Suppressor macrophage (primary cell): ENCODE results near the gene SLC22A13.
"Not testable (repeated sequence)": the region's sequence is repeated elsewhere in the genome, so short reads cannot be mapped to it uniquely, and the experiment has no call there.

Experiments used
- DNase-seq, 4 experiments: peaks; one replicate each; pipeline ENCODE4 v3.0.0-alpha.2; 2020 to 2022
- total RNA-seq, 17 experiments: gene quantifications; one replicate each; lab custom pipeline; 2026; ENCODE audit warnings: mixed read lengths in 6 of 17, inconsistent platforms in 3 of 17; lab: John Stamatoyannopoulos, UW

SLC22A13 gene
- 0 to 1.5 (median 0.07) reads per million in 17 experiments for total RNA-seq

DNA sequence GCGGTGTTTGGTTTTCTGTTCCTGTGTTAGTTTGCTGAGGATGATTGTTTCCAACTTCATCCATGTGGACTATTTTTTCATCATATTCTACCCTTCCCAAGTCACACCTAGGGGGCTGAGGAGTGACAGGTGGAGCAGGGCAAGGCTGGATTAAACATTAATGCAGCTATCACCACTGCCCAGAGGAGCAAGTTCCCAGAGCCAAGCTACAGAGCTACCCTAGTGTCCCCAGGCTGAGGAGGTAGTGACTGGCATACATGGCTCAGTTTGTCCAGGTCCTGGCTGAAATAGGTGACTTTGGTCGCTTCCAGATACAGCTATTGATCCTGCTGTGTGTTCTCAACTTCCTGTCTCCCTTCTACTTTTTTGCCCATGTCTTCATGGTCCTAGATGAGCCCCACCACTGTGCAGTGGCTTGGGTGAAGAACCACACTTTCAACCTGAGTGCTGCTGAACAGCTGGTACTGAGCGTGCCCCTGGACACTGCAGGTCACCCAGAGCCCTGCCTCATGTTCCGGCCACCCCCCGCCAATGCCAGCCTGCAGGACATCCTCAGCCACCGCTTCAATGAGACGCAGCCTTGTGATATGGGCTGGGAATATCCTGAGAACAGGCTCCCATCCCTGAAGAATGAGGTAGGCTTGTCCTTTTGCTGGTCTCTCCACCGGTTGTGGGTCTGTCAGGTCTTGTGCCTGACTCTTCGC is at the start of gene SLC22A13:
Gene SLC22A13 (plus strand): TSS at position 209 of the 704 bp plus-strand sequence. CDS start 49 bp downstream, at position 258.
- DNase-seq, result no peak

GRCh38 chr3:38219609-38220197 is 45.9 kb upstream of the SLC22A13 start:
- no peak for DNase-seq

- no peak for DNase-seq
Measured at GRCh38 chr3:38221005-38221404, 44.6 kb upstream of the SLC22A13 start.

GRCh38 chr3:38222032-38222634 is 43.5 kb upstream of the SLC22A13 start:
- DNase-seq, result no peak

DNA sequence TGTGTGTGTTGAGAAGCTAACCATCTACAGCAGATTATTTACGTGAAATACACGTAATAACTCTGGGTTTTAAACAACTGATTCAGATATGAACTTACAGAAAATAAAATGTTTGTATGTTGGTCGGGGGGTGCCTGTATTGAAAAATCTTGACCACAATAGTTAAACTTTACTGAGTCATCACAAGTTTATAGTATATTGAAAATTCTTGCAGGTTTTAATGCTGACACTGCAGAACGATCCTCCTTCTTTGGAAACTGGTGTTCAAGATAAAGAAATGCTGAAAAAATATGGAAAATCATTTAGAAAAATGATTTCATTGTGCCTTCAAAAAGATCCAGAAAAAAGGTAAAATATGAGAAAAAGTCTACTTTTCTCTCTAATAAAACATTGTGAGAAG is 41.3 kb upstream of the SLC22A13 start:
- DNase-seq, result no peak

DNA sequence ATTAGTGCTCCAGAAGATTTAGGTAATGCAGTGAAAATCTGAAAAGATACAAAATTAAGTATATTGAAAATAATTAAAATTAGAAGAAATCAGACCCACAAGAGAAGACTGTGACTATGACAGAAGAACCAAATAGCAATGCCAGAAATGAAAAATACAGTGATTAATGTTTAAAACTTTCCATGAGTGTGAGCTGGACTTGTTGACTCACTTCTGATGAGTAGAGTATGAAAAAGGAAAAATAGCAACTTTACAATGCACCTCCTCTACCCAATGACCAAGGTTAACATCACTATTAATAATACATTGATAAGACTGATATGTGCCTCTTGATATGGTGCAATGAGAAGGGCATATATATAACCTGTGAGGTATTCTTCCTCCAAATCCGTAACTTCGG is 39.3 kb upstream of the SLC22A13 start:
- no peak for DNase-seq

- DNase-seq, result peak in 3 of 4 experiments; percentile 4 to 42 (median 25)
Measured at GRCh38 chr3:38227989-38228388, 37.6 kb upstream of the SLC22A13 start.

GRCh38 chr3:38229036-38229435 is 36.6 kb upstream of the SLC22A13 start:
- peak in 3 of 4 experiments; percentile 12 to 44 (median 34) for DNase-seq

- DNase-seq, result no peak
Measured at GRCh38 chr3:38232701-38233100, 32.9 kb upstream of the SLC22A13 start.

- DNase-seq, result no peak
Measured at GRCh38 chr3:38235466-38235865, 30.1 kb upstream of the SLC22A13 start.

DNA sequence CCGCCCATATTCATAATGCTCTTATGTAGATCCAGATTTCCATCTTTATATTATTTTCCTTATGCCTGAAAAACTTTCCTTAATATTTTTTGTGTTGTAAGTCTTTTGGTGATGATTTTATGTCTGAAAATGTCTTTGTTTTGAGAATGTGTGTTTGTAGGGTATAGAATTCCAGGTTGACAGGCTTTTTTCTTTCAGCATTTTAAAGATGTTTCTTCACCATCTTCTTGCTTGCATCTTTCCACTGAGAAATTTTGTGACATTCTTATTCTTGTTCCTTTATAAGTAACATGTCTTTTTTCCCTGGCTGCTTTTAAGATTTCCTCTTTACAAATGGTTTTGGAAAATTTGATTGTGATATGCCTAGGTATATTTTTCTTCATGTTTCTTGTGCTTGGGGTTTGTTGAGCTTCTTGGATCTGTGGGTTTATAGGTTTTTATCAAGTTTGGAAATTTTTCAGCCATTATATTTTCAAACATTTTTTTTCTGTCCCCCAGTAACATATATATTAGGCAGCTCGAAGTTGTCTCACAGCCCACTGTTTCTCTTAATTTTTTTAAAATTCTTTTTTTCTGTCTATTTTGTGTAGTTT is 27.1 kb upstream of the SLC22A13 start:
- no peak for DNase-seq

DNA sequence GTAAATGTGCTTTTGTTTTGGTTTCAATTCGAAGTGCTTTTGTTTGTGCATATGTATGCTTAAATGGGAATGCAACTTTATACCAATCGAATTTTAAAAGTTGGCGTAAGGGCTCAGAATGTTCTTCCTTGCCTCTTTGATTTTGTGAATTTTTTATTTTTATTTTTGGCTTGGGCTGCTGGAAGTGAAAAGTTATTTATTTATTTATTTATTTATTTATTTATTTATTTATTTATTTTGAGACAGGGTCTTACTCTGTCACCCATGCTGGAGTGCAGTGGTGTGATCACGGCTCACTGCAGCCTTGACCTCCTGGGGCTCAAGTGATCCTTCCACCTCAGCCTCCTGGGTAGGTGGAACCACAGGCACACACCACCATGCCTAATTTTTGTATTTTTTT is 22.8 kb upstream of the SLC22A13 start:
- DNase-seq, result not testable (repeated sequence)

GRCh38 chr3:38245930-38246329 is 19.7 kb upstream of the SLC22A13 start:
- no peak for DNase-seq

DNA sequence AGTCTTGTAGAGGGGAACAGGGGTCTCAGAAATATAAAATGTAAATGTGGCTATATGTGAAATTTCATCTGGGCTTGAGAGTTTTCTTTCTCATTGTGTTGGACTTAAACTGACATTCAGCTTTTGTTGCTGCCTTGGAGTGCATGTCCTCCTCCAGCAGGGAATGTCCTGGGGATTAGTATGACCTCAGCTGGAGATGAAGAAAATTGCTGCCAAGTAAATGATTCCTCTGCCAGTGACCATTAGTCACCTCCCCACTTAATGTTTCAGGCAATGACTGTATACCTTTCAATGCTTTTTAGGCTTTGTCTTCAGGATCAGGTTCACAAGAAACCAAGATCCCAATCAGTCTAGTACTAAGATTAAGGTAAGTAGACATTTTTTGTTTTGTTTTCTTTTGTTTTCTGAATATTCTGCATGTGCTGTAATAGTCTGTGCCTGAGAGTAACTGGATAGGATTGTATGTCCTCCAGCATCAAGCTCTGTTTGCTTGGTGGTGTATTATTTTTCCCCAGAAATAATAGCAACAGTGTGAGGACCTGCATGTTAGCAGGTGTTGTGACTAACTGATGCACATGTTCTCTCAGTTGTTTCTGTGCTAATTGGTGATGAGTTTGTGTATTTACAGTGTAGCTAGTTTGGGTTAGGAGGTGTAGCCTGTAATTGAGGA is 18.1 kb upstream of the SLC22A13 start:
- DNase-seq, result peak in 3 of 4 experiments; percentile 9 to 33 (median 30)

DNA sequence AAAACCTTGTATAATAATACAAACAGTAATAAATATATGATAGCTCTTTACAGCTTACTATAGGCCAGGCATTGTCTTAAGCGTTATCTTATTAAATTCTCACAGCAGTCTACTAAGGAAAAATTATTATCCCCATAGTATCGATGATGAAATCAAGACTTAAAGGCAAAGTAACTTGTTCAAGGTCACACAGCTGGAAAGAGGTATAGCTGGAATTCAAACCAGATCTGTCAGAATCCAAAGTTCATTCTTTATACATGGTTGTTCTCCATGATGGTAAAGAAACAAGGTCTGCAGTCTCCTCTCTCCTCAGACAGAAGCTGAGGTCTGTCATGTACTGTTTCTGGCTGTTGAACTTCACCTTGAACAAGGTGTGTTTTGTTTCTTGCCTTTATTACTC is 15.4 kb upstream of the SLC22A13 start:
- no peak for DNase-seq

DNA sequence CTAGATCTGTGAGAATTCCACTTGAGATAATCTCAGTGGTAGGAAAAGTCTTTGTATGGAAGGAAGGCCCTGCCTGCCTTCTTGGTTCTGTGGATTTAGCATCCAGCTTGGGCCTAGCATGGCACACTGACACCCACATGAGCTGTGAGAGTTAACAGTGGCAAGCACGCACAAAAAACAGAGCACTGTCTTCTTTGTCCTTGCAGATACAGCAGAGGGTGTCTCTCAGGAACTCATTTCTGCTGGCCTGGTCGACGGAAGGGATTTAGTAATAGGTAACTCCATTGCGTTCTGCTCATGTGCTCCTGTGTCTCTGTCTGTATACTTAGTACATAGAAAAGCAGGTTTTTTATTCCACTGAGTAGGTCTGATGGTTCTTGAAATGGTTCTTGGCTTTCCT is 14.4 kb upstream of the SLC22A13 start:
- DNase-seq, result no peak

DNA sequence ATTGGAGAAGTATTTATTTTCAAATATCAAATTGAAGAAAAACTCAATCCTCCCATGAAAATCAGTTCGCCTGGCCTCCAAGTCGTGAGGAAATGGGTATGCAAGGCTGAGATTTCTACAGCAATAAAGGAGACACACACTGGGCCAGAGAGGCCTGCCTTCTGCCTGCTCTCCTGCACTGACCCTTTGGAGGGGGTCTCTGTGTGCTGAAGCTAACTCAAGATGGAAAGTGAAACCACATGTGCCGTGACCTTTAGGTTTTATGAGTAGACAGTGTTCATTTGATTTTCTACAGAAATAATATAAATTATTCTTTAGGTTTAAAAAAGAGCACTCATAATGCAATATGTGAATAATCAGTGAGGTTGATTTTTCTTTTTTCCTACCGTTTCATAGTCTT is 11.9 kb upstream of the SLC22A13 start:
- DNase-seq, result no peak

- no peak for DNase-seq
Measured at GRCh38 chr3:38254872-38255271, 10.7 kb upstream of the SLC22A13 start.

GRCh38 chr3:38255627-38256026 is 10.0 kb upstream of the SLC22A13 start:
- no peak for DNase-seq

DNA sequence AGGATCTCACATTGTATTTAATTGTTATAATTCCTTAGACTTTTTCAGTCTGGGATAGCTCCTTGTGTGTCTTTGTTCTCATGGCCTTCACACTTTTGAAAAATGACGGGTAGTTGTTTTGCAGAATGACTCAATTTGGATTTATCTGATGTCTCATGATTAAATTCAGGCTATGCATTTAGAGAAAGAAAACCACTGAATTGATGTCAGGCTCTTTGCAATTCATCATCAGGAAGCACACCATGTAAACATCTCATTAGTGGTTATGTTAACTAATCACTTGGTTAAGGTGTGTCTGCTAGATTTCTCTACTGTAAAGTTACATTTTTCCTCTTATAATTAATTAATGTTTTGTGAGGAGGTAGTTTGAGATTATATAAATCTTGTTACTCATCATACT is 8.0 kb upstream of the SLC22A13 start:
- DNase-seq, result no peak

DNA sequence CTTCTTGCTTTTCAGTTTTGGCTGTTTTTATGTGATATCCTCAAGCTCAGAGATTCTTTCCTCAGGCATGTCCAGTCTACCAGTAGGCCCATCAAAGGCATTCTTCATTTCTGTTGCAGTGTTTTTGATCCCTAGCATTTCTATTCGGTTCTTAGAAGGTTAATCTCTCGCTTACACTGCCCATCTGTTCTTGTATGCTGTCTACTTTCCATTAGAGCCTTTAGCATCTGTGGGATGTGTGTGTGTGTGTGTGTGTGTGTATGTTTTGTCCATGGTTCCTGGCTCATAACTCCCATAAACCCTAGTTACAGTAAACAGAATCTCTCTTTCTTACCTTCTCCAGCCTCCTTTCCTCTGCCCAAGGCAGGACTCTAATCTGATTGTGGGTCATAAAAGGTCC is 5.1 kb upstream of the SLC22A13 start:
- DNase-seq, result no peak

GRCh38 chr3:38264353-38264771 is 1.2 kb upstream of the SLC22A13 start:
- no peak for DNase-seq

- no peak for DNase-seq
Measured at GRCh38 chr3:38264779-38265178, 833 bp upstream of the SLC22A13 start.
